Ovary (tissue), 9 donors: ENCODE results near the gene RGS11. TPM values are rescaled to one million over a fixed set of nuclear protein-coding genes. Genes with fewer than 3 reads are reported as not detected.

ENCODE experiments used
- DNase-seq, 5 donors: peaks; one replicate each; pipeline ENCODE4 v3.0.0-alpha.2; 2019 to 2020
- H3K27ac ChIP-seq, 2 donors: fragments of 200-600 bp; one replicate each; pipeline versions ENCODE4 v1.5.1 to v1.8.0; 2019 to 2022
- H3K27me3 ChIP-seq: fragments of 200-600 bp; one replicate; pipeline ENCODE4 v1.8.0; 2022
- H3K36me3 ChIP-seq: fragments of 200-600 bp; sonication (generic); one replicate; pipeline ENCODE4 v1.5.1; 2019
- H3K4me1 ChIP-seq: one replicate; pipeline ENCODE4 v1.8.1; 2013; ENCODE audit warnings: mild to moderate bottlenecking, moderate library complexity; ENCODE audit not compliant: insufficient read depth
- H3K4me3 ChIP-seq: fragments of 200-600 bp; sonication (generic); one replicate; pipeline ENCODE4 v1.5.1; 2017
- H3K9me3 ChIP-seq, 2 donors: fragments of 200-600 bp in 1 of 2; sonication (generic) in 1 of 2; one replicate each; pipeline versions ENCODE4 v1.5.1 to v1.8.1; 2013 to 2019; ENCODE audit warnings: mild to moderate bottlenecking in 1 of 2, moderate library complexity in 1 of 2
- EP300 ChIP-seq: sonication (generic); formaldehyde crosslinking; IDR thresholded peaks from one replicate; pipeline ENCODE4 v1.6.1; 2017; ENCODE audit warnings: antibody characterized with exemption
- POLR2A ChIP-seq: fragments of 450-650 bp; IDR thresholded peaks from one replicate; pipeline ENCODE4 v1.6.1; 2017; ENCODE audit warnings: antibody characterized with exemption, mild to moderate bottlenecking, moderate library complexity
- WGBS, 3 donors: extraction: QIAGEN DNeasy Blood & Tissue Kit in 1 of 3; methylation state at CpG; one replicate each; pipeline versions ENCODE4 v1.1.5 to v1.1.7; 2013 to 2017; 5-methylcytosine and 5-hydroxymethylcytosine counted together
- intact Hi-C, 4 donors: fragments of 100-400 bp; cut with DNase I; formaldehyde crosslinking; loops; one replicate each; pipeline versions ENCODE4 v1.11.0 to v1.15.1; 2022 to 2023
- polyA plus RNA-seq, 2 donors: library from polyadenylated mRNA; stranded (reverse); fragments of 200-250 nt in 1 of 2; fragments of 350-450 nt in 1 of 2; fragmentation: Illumina TruSeq in 1 of 2; extraction: RNeasy Lipid Tissue Mini Kit (QIAGEN cat#74804) in 1 of 2; gene quantifications; one replicate each; pipeline ENCODE4 v1.2.3, GENCODE V29; 2013 to 2014
- total RNA-seq, 7 donors: library from RNA; depleted of rRNA in 2 of 7; stranded (reverse); fragments of >200 nt in 2 of 7; fragmentation: NEBNext Ultra II Directional in 3 of 7; extraction: Animal tissue kit (Norgen Biotek cat#: 25700) in 3 of 7; gene quantifications; one replicate each; pipeline versions ENCODE4 v1.1.0 to v1.2.4, GENCODE V29; 2016 to 2023
- TF ChIP-seq, protein P1 (sequence below), 3 donors: fragments of 450-650 bp in 2 of 3; fragments of 200-600 bp in 1 of 3; IDR thresholded peaks; one replicate each; pipeline versions ENCODE4 v1.5.1 to v1.8.0; 2016 to 2022; ENCODE audit warnings: antibody characterized with exemption in 3 of 3, mild to moderate bottlenecking in 1 of 3
- donor health status: DM: no; HTN: no; CAD: no; lungs with moderate emphysema.
- donor health status: DM: no; HTN: no; CAD: no.
- donor health status: Bipolar disorder and iron deficiency.
- donor health status: DM: yes; HTN: yes; CAD: no.
- donor health status: DM: no; HTN: no; CAD: no.
- donor health status: DM: yes; HTN: yes; CAD: no.

The RGS11 gene
- total and polyA plus RNA-seq, 9 donors: 0.33 to 1.7 (median 0.71) TPM; not detected in 2

DNA sequence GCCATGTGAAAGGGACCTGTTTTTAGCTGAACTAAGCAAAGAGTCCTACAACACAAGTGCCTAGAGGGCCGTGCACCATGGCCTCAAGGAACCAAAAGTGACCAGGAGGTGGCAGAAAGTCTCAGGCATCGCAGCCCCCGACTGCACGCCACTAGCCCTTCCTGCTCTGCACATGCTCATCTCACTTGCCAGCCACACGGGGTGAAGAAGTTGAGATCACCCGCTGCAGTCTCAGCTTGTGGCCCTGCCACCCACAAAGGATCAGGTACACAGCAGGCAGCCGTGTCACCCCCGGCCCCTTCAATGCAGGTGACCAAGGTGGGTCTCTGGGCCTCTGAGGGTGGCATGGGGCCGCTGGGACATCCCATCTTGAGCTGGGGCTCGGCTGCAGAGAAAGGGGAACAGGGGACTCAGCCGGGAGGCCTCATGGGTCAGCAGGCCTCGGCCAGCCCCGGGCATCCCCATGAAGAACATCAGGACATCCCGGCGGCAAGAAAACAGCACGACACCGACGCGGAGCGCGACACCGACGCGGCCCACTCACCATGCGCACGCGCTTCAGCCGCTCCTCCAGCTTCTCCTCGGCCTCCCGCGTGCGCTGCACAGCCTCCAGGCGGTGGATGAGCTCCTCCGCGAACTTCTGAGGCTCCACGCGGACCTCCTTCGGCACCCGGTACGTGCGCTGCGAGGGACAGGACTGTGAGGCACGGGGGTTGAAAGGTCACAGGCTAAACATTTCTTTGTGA lies 28.2 kb upstream of the RGS11 start:
- H3K36me3 ChIP-seq: no peaks in the 10 kb centered on the region
- H3K9me3 ChIP-seq: no peaks in the 10 kb centered on the region
- TF ChIP-seq EP300: no peak
- TF ChIP-seq POLR2A: no peak
- TF ChIP-seq, protein P1, sequence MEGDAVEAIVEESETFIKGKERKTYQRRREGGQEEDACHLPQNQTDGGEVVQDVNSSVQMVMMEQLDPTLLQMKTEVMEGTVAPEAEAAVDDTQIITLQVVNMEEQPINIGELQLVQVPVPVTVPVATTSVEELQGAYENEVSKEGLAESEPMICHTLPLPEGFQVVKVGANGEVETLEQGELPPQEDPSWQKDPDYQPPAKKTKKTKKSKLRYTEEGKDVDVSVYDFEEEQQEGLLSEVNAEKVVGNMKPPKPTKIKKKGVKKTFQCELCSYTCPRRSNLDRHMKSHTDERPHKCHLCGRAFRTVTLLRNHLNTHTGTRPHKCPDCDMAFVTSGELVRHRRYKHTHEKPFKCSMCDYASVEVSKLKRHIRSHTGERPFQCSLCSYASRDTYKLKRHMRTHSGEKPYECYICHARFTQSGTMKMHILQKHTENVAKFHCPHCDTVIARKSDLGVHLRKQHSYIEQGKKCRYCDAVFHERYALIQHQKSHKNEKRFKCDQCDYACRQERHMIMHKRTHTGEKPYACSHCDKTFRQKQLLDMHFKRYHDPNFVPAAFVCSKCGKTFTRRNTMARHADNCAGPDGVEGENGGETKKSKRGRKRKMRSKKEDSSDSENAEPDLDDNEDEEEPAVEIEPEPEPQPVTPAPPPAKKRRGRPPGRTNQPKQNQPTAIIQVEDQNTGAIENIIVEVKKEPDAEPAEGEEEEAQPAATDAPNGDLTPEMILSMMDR (IDR thresholded peaks at IDR 0.05): no peak
- WGBS, 3 donors: 88 to 91% (median 90%) methylated on average over 43 of the region's 43 CpGs
- no peak overlapping the region for H3K4me3 ChIP-seq
- H3K27me3 ChIP-seq: no peaks in the 10 kb centered on the region
- no peak overlapping the region for H3K27ac ChIP-seq
- intact Hi-C loops: no loop called here
- H3K4me1 ChIP-seq: peaks cover 5% of the 10 kb centered on the region
- no peak for DNase-seq

DNA sequence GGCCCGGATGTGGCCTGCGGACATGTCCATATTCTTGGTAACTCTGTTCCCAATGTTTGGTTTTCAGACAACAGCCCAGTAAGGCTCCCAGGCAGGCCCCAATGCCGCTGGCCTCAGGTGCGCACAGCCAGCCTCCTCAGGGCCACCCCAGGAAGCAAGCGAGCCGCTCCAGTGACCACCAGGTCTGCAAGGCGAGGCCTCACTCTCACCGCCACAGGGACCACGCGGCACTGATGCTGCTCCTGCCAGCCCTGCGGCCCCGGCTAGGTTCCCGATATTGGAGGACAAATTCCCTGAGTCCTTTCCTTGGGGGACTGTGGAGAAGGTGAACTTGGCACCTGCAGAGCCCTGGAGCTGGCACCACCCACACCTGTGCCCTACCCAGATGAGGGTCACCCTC lies 26.2 kb upstream of the RGS11 start:
- WGBS, 3 donors: 92 to 97% (median 94%) methylated on average over 4 to 13 of the region's 13 CpGs
- no peak for DNase-seq
- intact Hi-C loops: no loop called here

DNA sequence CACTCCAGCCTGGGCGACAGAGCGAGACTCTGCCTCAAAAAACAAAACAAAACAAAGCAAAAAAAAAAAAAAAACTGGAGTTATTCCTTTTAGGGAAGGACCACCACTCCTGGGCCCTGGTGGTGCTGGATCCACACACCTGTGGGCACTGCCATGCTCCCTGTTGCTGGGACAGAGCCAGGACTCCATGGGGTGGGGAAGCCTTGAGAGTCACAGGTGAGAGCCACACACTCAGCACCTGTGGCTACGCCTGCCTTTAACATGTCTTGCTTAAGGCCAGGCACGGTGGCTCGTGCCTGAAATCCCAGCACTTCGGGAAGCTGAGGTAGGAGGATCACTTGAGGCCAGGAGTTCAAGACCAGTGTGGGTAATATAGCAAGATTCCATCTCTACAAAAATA lies 25.5 kb upstream of the RGS11 start:
- Histone ChIP-seq H3K27ac (no peak overlapping the region), H3K27me3 (no peaks in the 10 kb centered on the region), H3K9me3 (no peaks in the 10 kb centered on the region), H3K36me3 (no peaks in the 10 kb centered on the region), H3K4me1 (peaks cover 3% of the 10 kb centered on the region), H3K4me3 (no peak overlapping the region)
- no peak for DNase-seq
- TF ChIP-seq POLR2A (no peak), EP300 (no peak)
- TF ChIP-seq, protein P1 (IDR thresholded peaks at IDR 0.05): no peak
- 89 to 91% (median 91%) methylated on average over 6 of the region's 6 CpGs for WGBS, 3 donors
- intact Hi-C loops: no loop called here

More for the DNA sequence above, 26.2 kb upstream of the RGS11 start:
- H3K4me1 ChIP-seq: peaks cover 5% of the 10 kb centered on the region
- no peak for TF ChIP-seq EP300
- TF ChIP-seq POLR2A: no peak
- TF ChIP-seq, protein P1 (IDR thresholded peaks at IDR 0.05): no peak
- no peak overlapping the region for H3K27ac ChIP-seq
- no peaks in the 10 kb centered on the region for H3K9me3 ChIP-seq
- no peak overlapping the region for H3K4me3 ChIP-seq
- H3K27me3 ChIP-seq: no peaks in the 10 kb centered on the region
- H3K36me3 ChIP-seq: no peaks in the 10 kb centered on the region

DNA sequence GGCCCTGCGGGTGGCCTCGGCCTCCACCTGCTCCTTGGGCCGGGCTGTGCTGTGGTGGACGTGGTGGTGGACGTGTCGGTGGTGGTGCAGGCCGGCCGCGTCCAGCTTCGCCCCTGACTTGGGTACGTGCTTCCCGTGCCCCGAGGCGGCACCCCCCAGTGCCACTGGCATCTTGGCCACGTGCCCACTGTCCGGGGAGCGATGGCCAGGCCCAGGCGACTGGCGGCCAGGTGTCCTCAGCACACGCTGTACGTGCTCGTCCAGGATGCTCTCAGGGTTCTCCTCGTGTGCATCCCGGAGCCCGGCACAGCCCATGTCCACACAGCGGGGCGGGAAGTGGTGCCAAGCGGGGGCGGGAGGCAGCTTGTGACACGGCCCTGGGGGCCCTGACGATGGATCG lies 22.1 kb upstream of the RGS11 start:
- Histone ChIP-seq H3K4me3 (no peak overlapping the region), H3K27me3 (no peaks in the 10 kb centered on the region), H3K4me1 (no peaks in the 10 kb centered on the region), H3K9me3 (no peaks in the 10 kb centered on the region), H3K36me3 (no peaks in the 10 kb centered on the region), H3K27ac (no peak overlapping the region)
- WGBS, 3 donors: 90% methylated on average over 30 to 32 of the region's 32 CpGs
- intact Hi-C loops: no loop called here
- no peak for TF ChIP-seq EP300
- no peak for TF ChIP-seq POLR2A
- TF ChIP-seq, protein P1 (IDR thresholded peaks at IDR 0.05): no peak
- no peak for DNase-seq
